ENCODE data around the gene PCCA.
"Not testable (repeated sequence)": the region's sequence is repeated elsewhere in the genome, so short reads cannot be mapped to it uniquely, and the experiment has no call there.

Gene PCCA

GRCh38 chr13:100197591-100198365 lies 108.9 kb downstream of the PCCA start:
- DNase-seq = no peak

- no peak for DNase-seq
Observed at GRCh38 chr13:100203696-100204367, 114.9 kb downstream of the PCCA start.

- DNase-seq = no peak
Observed at GRCh38 chr13:100208002-100208401, 119.1 kb downstream of the PCCA start.

GRCh38 chr13:100208626-100209025 lies 119.7 kb downstream of the PCCA start:
- DNase-seq = no peak

GRCh38 chr13:100209857-100210825 lies 121.2 kb downstream of the PCCA start:
- DNase-seq = no peak

- DNase-seq = no peak
Observed at GRCh38 chr13:100211016-100211710, 122.3 kb downstream of the PCCA start.

GRCh38 chr13:100212904-100213553 lies 124.1 kb downstream of the PCCA start:
- no peak for DNase-seq

- no peak for DNase-seq
Observed at GRCh38 chr13:100213576-100213975, 124.7 kb downstream of the PCCA start.

- no peak for DNase-seq
Observed at GRCh38 chr13:100214886-100215285, 126.0 kb downstream of the PCCA start.

GRCh38 chr13:100221166-100221565 lies 132.3 kb downstream of the PCCA start:
- no peak for DNase-seq

- DNase-seq = not testable (repeated sequence)
Observed at GRCh38 chr13:100223966-100224530, 135.2 kb downstream of the PCCA start.

GRCh38 chr13:100229603-100230002 lies 140.7 kb downstream of the PCCA start:
- no peak for DNase-seq

- DNase-seq = no peak
Observed at GRCh38 chr13:100230769-100231149, 141.9 kb downstream of the PCCA start.

GRCh38 chr13:100231176-100231575 lies 142.3 kb downstream of the PCCA start:
- no peak for DNase-seq

GRCh38 chr13:100234006-100234405 lies 145.1 kb downstream of the PCCA start:
- DNase-seq = no peak

- no peak for DNase-seq
Observed at GRCh38 chr13:100234524-100235136, 145.7 kb downstream of the PCCA start.

- DNase-seq = no peak
Observed at GRCh38 chr13:100235311-100235901, 146.5 kb downstream of the PCCA start.

- DNase-seq = no peak
Observed at GRCh38 chr13:100240109-100240779, 151.4 kb downstream of the PCCA start.

- no peak for DNase-seq
Observed at GRCh38 chr13:100244431-100244830, 155.5 kb downstream of the PCCA start.

GRCh38 chr13:100245104-100245503 lies 156.2 kb downstream of the PCCA start:
- DNase-seq = no peak

All from stimulated activated CD4-positive, alpha-beta T cell treated with anti-CD3 and anti-CD28 coated beads, Interleukin-1b, Interleukin-23, amount 100 ng/mL, for 48 hours (primary cell).